Measurements from ENCODE around the gene LRRC53.

LRRC53 gene

GRCh38 chr1:74486036-74486435, 26.4 kb downstream of the LRRC53 start:
- no peak for DNase-seq

GRCh38 chr1:74485622-74486021, 26.8 kb downstream of the LRRC53 start:
- no peak for DNase-seq

GRCh38 chr1:74481607-74482006, 30.8 kb downstream of the LRRC53 start:
- no peak for DNase-seq

- DNase-seq = no peak
Observed at GRCh38 chr1:74480068-74480467, 32.3 kb downstream of the LRRC53 start.

GRCh38 chr1:74478979-74479378, 33.4 kb downstream of the LRRC53 start:
- DNase-seq = no peak

GRCh38 chr1:74474585-74474984, 37.8 kb downstream of the LRRC53 start:
- no peak for DNase-seq

GRCh38 chr1:74471470-74471869, 40.9 kb downstream of the LRRC53 start:
- no peak for DNase-seq

- DNase-seq = no peak
Observed at GRCh38 chr1:74470936-74471335, 41.5 kb downstream of the LRRC53 start.

GRCh38 chr1:74470251-74470650, 42.2 kb downstream of the LRRC53 start:
- no peak for DNase-seq

GRCh38 chr1:74468982-74469603, 43.3 kb downstream of the LRRC53 start:
- DNase-seq = peak; percentile 55

GRCh38 chr1:74467786-74468377, 44.5 kb downstream of the LRRC53 start:
- DNase-seq = no peak

- no peak for DNase-seq
Observed at GRCh38 chr1:74465193-74465681, 47.2 kb downstream of the LRRC53 start.

- no peak for DNase-seq
Observed at GRCh38 chr1:74464037-74464436, 48.4 kb downstream of the LRRC53 start.

GRCh38 chr1:74463333-74463988, 49.0 kb downstream of the LRRC53 start:
- no peak for DNase-seq

GRCh38 chr1:74457253-74457652, 55.2 kb downstream of the LRRC53 start:
- no peak for DNase-seq

- no peak for DNase-seq
Observed at GRCh38 chr1:74455390-74455789, 57.0 kb downstream of the LRRC53 start.

- no peak for DNase-seq
Observed at GRCh38 chr1:74453277-74453676, 59.1 kb downstream of the LRRC53 start.

GRCh38 chr1:74452035-74452434, 60.4 kb downstream of the LRRC53 start:
- no peak for DNase-seq

- no peak for DNase-seq
Observed at GRCh38 chr1:74437035-74437434, 75.4 kb downstream of the LRRC53 start.

GRCh38 chr1:74436078-74436477, 76.3 kb downstream of the LRRC53 start:
- no peak for DNase-seq

GRCh38 chr1:74434321-74434720, 78.1 kb downstream of the LRRC53 start:
- DNase-seq = no peak

- DNase-seq = no peak
Observed at GRCh38 chr1:74432325-74432724, 80.1 kb downstream of the LRRC53 start.

GRCh38 chr1:74431531-74431930, 80.9 kb downstream of the LRRC53 start:
- no peak for DNase-seq

- DNase-seq = no peak
Observed at GRCh38 chr1:74430342-74430934, 82.0 kb downstream of the LRRC53 start.

Measured in hematopoietic multipotent progenitor cell treated with erythropoietin and hydrocortisone succinate and interleukin-3 and kit ligand, for 6 days (in vitro differentiated cells).